Dermis lymphatic vessel endothelial cell (primary cell): ENCODE results near the gene D2HGDH. TPM values are rescaled to one million over a fixed set of nuclear protein-coding genes. Genes with fewer than 3 reads are reported as not detected.

Experiments
- total RNA-seq: library from RNA; depleted of rRNA; stranded (reverse); fragments of >200 nt; gene quantifications from 2 replicates; pipeline ENCODE4 v1.2.1, GENCODE V29; 2014

Gene D2HGDH
- total RNA-seq: 10.3 and 10.8 TPM in 2 replicates

GRCh38 chr2:241734467-241735208, at the start of gene D2HGDH:
Gene D2HGDH (plus strand): TSS chr2:241734630. CDS start chr2:241735225, 595 bp downstream.

GRCh38 chr2:241686650-241687425, 47.6 kb upstream of the D2HGDH start, which contains the start of gene DTYMK:
Gene DTYMK (minus strand): TSS chr2:241686815. CDS start chr2:241686783, 32 bp downstream.

GRCh38 chr2:241701399-241702154, 32.9 kb upstream of the D2HGDH start, which contains the start of gene ING5:
Gene ING5 (plus strand): TSS chr2:241702039. CDS start chr2:241702066, 27 bp downstream.

GRCh38 chr2:241776336-241777169, 42.1 kb downstream of the D2HGDH start, which contains the start of gene GAL3ST2:
Gene GAL3ST2 (plus strand): TSS chr2:241776822. CDS start chr2:241776956, 134 bp downstream.

GRCh38 chr2:241808721-241809382, 74.4 kb downstream of the D2HGDH start, which contains the start of gene NEU4:
Gene NEU4 (plus strand): TSS chr2:241809193. CDS start chr2:241814485, 5,292 bp downstream.

Other genes with a start within 250 kb of the D2HGDH start
- 212 and 304 TPM in 2 replicates for gene STK25, start 226.0 kb upstream of the D2HGDH start, total RNA-seq
- gene BOK, start 175.9 kb upstream of the D2HGDH start, total RNA-seq: 23.8 and 48.5 TPM in 2 replicates
- 33.7 and 34.5 TPM in 2 replicates for gene THAP4, start 97.5 kb upstream of the D2HGDH start, total RNA-seq
- 55.7 and 68.6 TPM in 2 replicates for gene ATG4B, start 96.9 kb upstream of the D2HGDH start, total RNA-seq
- 17.9 and 19.9 TPM in 2 replicates for gene DTYMK, start 47.8 kb upstream of the D2HGDH start, total RNA-seq
- gene ING5, start 32.6 kb upstream of the D2HGDH start, total RNA-seq: 18.4 and 19.2 TPM in 2 replicates
- not detected in 2 replicates for gene GAL3ST2, start 42.2 kb downstream of the D2HGDH start, total RNA-seq
- under 0.01 TPM in 1 of 2 replicates, not detected in the other for gene NEU4, start 74.6 kb downstream of the D2HGDH start, total RNA-seq
- under 0.01 TPM in 1 of 2 replicates, not detected in the other for gene PDCD1, start 124.3 kb downstream of the D2HGDH start, total RNA-seq
- gene RTP5, start 135.1 kb downstream of the D2HGDH start, total RNA-seq: not detected in 2 replicates